ENCODE measurements around the gene FMNL2. TPM values are rescaled to one million over a fixed set of nuclear protein-coding genes. Genes with fewer than 3 reads are reported as not detected.

Gene FMNL2
- total and polyA plus RNA-seq, 4 experiments from 2014 or later = 0.06 to 1.6 (median 0.94) TPM; not detected in 1

GRCh38 chr2:152546230-152546837 lies 211.4 kb downstream of the FMNL2 start:
- no peak for DNase-seq
- ChIA-PET POLR2A (ENCODE audit: partially characterized antibody) (no interaction called here), CTCF (ENCODE audit: partially characterized antibody) (no interaction called here)
- no peak overlapping the region for H3K4me3 Mint-ChIP-seq
- H3K27ac Mint-ChIP-seq = no peak overlapping the region
- no peak overlapping the region for H3K4me3 ChIP-seq (ENCODE audit: low read length in 2 of 2)
- no peaks in the 10 kb centered on the region for H3K9me3 ChIP-seq (ENCODE audit: control insufficient read depth in 1 of 2, low read length in 2 of 2)
- intact Hi-C loops (cut with micrococcal nuclease) = no loop called here
- H3K27me3 Mint-ChIP-seq = peaks cover 4 to 6% of the 10 kb centered on the region in 2 donors
- H3K9me3 Mint-ChIP-seq = no peaks in the 10 kb centered on the region
- no peaks in the 10 kb centered on the region for H3K4me1 Mint-ChIP-seq
- H3K4me1 ChIP-seq (ENCODE audit: insufficient read depth, low read length) = no peaks in the 10 kb centered on the region
- no peak overlapping the region for H3K27ac ChIP-seq (ENCODE audit: low read depth, low read length)
- H3K36me3 ChIP-seq (ENCODE audit: insufficient read depth, low read length) = no peaks in the 10 kb centered on the region
- H3K36me3 Mint-ChIP-seq = no peaks in the 10 kb centered on the region
- no peaks in the 10 kb centered on the region for H3K27me3 ChIP-seq (ENCODE audit: insufficient read depth, low read length)

- no peak overlapping the region for H3K27ac Mint-ChIP-seq
- CTCF ChIA-PET (ENCODE audit: partially characterized antibody) = no interaction called here
These were observed 213.3 kb downstream of the FMNL2 start for GRCh38 chr2:152548111-152548875.

DNA sequence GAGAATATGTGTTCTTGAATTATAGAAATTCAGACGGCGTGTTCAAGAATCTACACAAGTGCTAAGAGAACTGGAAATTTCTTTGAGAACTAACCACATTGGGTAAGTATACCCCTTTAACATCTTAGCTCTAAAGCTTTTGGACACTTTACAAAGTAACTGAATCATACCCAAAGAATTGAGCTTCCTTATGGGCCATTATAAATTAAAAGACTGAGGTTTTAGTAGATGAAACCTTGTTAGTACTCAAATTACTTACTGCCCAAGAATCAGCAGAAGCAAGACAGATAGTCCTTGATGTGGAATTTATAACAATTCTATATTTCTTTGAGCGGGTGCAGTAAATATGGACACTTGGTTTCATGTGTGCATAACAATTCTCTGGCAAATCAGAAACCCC lies 214.0 kb downstream of the FMNL2 start:
- H3K4me1 Mint-ChIP-seq = no peaks in the 10 kb centered on the region
- intact Hi-C loops (cut with micrococcal nuclease) = no loop called here
- Histone ChIP-seq H3K4me1 (ENCODE audit: insufficient read depth, low read length) (no peaks in the 10 kb centered on the region), H3K27ac (ENCODE audit: low read depth, low read length) (no peak overlapping the region), H3K4me3 (ENCODE audit: low read length in 2 of 2) (no peak overlapping the region), H3K27me3 (ENCODE audit: insufficient read depth, low read length) (no peaks in the 10 kb centered on the region), H3K36me3 (ENCODE audit: insufficient read depth, low read length) (no peaks in the 10 kb centered on the region), H3K9me3 (ENCODE audit: control insufficient read depth in 1 of 2, low read length in 2 of 2) (no peaks in the 10 kb centered on the region)
- peaks cover 6 to 8% of the 10 kb centered on the region in 2 donors for H3K27me3 Mint-ChIP-seq
- ChIA-PET POLR2A (ENCODE audit: partially characterized antibody) (no interaction called here), CTCF (ENCODE audit: partially characterized antibody) (no interaction called here)
- no peak overlapping the region for H3K4me3 Mint-ChIP-seq
- no peaks in the 10 kb centered on the region for H3K9me3 Mint-ChIP-seq
- no peak for DNase-seq
- no peak overlapping the region for H3K27ac Mint-ChIP-seq
- H3K36me3 Mint-ChIP-seq = no peaks in the 10 kb centered on the region

More at GRCh38 chr2:152548111-152548875, 213.3 kb downstream of the FMNL2 start:
- Histone ChIP-seq H3K9me3 (ENCODE audit: control insufficient read depth in 1 of 2, low read length in 2 of 2) (no peaks in the 10 kb centered on the region), H3K27me3 (ENCODE audit: insufficient read depth, low read length) (no peaks in the 10 kb centered on the region), H3K4me3 (ENCODE audit: low read length in 2 of 2) (no peak overlapping the region), H3K27ac (ENCODE audit: low read depth, low read length) (no peak overlapping the region), H3K36me3 (ENCODE audit: insufficient read depth, low read length) (no peaks in the 10 kb centered on the region), H3K4me1 (ENCODE audit: insufficient read depth, low read length) (no peaks in the 10 kb centered on the region)
- no peak for DNase-seq
- H3K9me3 Mint-ChIP-seq = no peaks in the 10 kb centered on the region
- POLR2A ChIA-PET (ENCODE audit: partially characterized antibody) = no interaction called here
- H3K4me3 Mint-ChIP-seq = no peak overlapping the region
- intact Hi-C loops (cut with micrococcal nuclease) = no loop called here
- H3K36me3 Mint-ChIP-seq = no peaks in the 10 kb centered on the region
- H3K27me3 Mint-ChIP-seq = peaks cover 6 to 8% of the 10 kb centered on the region in 2 donors
- no peaks in the 10 kb centered on the region for H3K4me1 Mint-ChIP-seq

GRCh38 chr2:152549423-152549822 lies 214.4 kb downstream of the FMNL2 start:
- Histone ChIP-seq H3K27me3 (ENCODE audit: insufficient read depth, low read length) (no peaks in the 10 kb centered on the region), H3K9me3 (ENCODE audit: control insufficient read depth in 1 of 2, low read length in 2 of 2) (no peaks in the 10 kb centered on the region), H3K27ac (ENCODE audit: low read depth, low read length) (no peak overlapping the region), H3K4me3 (ENCODE audit: low read length in 2 of 2) (no peak overlapping the region), H3K36me3 (ENCODE audit: insufficient read depth, low read length) (no peaks in the 10 kb centered on the region), H3K4me1 (ENCODE audit: insufficient read depth, low read length) (no peaks in the 10 kb centered on the region)
- Mint-ChIP-seq H3K27ac (no peak overlapping the region), H3K4me1 (no peaks in the 10 kb centered on the region), H3K4me3 (no peak overlapping the region), H3K36me3 (no peaks in the 10 kb centered on the region), H3K9me3 (no peaks in the 10 kb centered on the region), H3K27me3 (peaks cover 6 to 10% of the 10 kb centered on the region in 2 donors)
- CTCF ChIA-PET (ENCODE audit: partially characterized antibody) = no interaction called here
- intact Hi-C loops (cut with micrococcal nuclease) = no loop called here
- no peak for DNase-seq
- POLR2A ChIA-PET (ENCODE audit: partially characterized antibody) = no interaction called here

- POLR2A ChIA-PET (ENCODE audit: partially characterized antibody) = no interaction called here
These were observed 215.4 kb downstream of the FMNL2 start for GRCh38 chr2:152550386-152550785.

DNA sequence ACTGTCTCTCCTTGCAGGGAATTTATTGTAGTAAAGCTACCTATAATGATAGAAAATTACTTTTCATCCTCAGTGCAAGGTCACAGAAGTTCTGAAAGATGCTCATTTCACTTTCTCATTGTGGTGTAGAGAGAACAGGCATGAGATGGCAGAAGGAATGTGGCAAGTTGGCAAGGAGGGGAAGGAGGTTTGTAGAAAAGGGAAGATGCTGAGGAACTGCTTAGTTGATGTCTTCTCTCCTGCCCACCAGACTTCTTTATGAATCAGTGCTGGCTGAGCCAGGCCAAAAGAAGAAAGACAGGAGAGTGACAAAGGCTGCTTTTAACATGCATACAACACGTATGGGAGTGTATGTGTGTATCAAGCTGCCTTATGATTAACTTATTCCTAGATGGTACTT lies 217.9 kb downstream of the FMNL2 start:
- intact Hi-C loops (cut with micrococcal nuclease) = no loop called here

More at GRCh38 chr2:152550386-152550785, 215.4 kb downstream of the FMNL2 start:
- Histone ChIP-seq H3K36me3 (ENCODE audit: insufficient read depth, low read length) (no peaks in the 10 kb centered on the region), H3K9me3 (ENCODE audit: control insufficient read depth in 1 of 2, low read length in 2 of 2) (no peaks in the 10 kb centered on the region), H3K27me3 (ENCODE audit: insufficient read depth, low read length) (no peaks in the 10 kb centered on the region), H3K27ac (ENCODE audit: low read depth, low read length) (no peak overlapping the region), H3K4me3 (ENCODE audit: low read length in 2 of 2) (no peak overlapping the region), H3K4me1 (ENCODE audit: insufficient read depth, low read length) (no peaks in the 10 kb centered on the region)
- no peak for DNase-seq
- intact Hi-C loops (cut with micrococcal nuclease) = no loop called here
- Mint-ChIP-seq H3K9me3 (no peaks in the 10 kb centered on the region), H3K4me1 (no peaks in the 10 kb centered on the region), H3K36me3 (no peaks in the 10 kb centered on the region), H3K4me3 (no peak overlapping the region), H3K27me3 (peaks cover 6 to 11% of the 10 kb centered on the region in 2 donors), H3K27ac (no peak overlapping the region)
- CTCF ChIA-PET (ENCODE audit: partially characterized antibody) = no interaction called here

DNA sequence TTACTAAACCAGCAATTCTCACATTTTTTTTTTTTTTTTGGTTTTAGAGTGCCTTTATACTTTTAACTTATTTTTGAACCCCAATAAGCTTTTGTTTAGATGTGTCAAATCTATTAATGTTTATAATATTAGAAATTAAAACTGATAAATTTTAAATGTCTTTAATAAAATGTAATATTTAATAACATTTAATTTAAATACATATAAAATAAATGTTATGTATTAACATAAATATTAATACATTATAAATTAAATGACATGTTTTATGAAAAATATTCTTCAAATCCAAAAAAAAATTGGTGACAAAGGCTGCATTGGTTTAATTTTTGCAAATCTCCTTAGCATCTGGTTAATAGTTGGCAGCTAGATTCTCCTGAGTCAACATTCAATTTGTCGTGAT lies 218.5 kb downstream of the FMNL2 start:
- ChIA-PET CTCF (ENCODE audit: partially characterized antibody) (no interaction called here), POLR2A (ENCODE audit: partially characterized antibody) (no interaction called here)
- Mint-ChIP-seq H3K27me3 (peaks cover 4 to 11% of the 10 kb centered on the region in 2 donors), H3K27ac (no peak overlapping the region), H3K36me3 (no peaks in the 10 kb centered on the region), H3K4me3 (no peak overlapping the region), H3K4me1 (no peaks in the 10 kb centered on the region), H3K9me3 (no peaks in the 10 kb centered on the region)
- Histone ChIP-seq H3K27ac (ENCODE audit: low read depth, low read length) (no peak overlapping the region), H3K4me1 (ENCODE audit: insufficient read depth, low read length) (no peaks in the 10 kb centered on the region), H3K27me3 (ENCODE audit: insufficient read depth, low read length) (no peaks in the 10 kb centered on the region), H3K36me3 (ENCODE audit: insufficient read depth, low read length) (no peaks in the 10 kb centered on the region), H3K9me3 (ENCODE audit: control insufficient read depth in 1 of 2, low read length in 2 of 2) (no peaks in the 10 kb centered on the region), H3K4me3 (ENCODE audit: low read length in 2 of 2) (no peak overlapping the region)
- DNase-seq = no peak
- intact Hi-C loops (cut with micrococcal nuclease) = no loop called here

More for the DNA sequence above, 217.9 kb downstream of the FMNL2 start:
- no peak overlapping the region for H3K27ac ChIP-seq (ENCODE audit: low read depth, low read length)
- H3K36me3 Mint-ChIP-seq = no peaks in the 10 kb centered on the region
- H3K27me3 ChIP-seq (ENCODE audit: insufficient read depth, low read length) = no peaks in the 10 kb centered on the region
- peaks cover 6 to 11% of the 10 kb centered on the region in 2 donors for H3K27me3 Mint-ChIP-seq
- CTCF ChIA-PET (ENCODE audit: partially characterized antibody) = no interaction called here
- no peaks in the 10 kb centered on the region for H3K9me3 ChIP-seq (ENCODE audit: control insufficient read depth in 1 of 2, low read length in 2 of 2)
- H3K4me3 Mint-ChIP-seq = no peak overlapping the region
- H3K4me1 ChIP-seq (ENCODE audit: insufficient read depth, low read length) = no peaks in the 10 kb centered on the region
- no peak overlapping the region for H3K27ac Mint-ChIP-seq
- no peaks in the 10 kb centered on the region for H3K4me1 Mint-ChIP-seq
- H3K9me3 Mint-ChIP-seq = no peaks in the 10 kb centered on the region
- H3K36me3 ChIP-seq (ENCODE audit: insufficient read depth, low read length) = no peaks in the 10 kb centered on the region
- no peak overlapping the region for H3K4me3 ChIP-seq (ENCODE audit: low read length in 2 of 2)
- DNase-seq = no peak
- POLR2A ChIA-PET (ENCODE audit: partially characterized antibody) = no interaction called here

Measured in CD4-positive, alpha-beta memory T cell (primary cell).